Esophagus squamous epithelium (tissue), 4 donors: ENCODE results near the gene SYT14.

Source experiments
- POLR2A ChIP-seq, 4 donors: fragments of 450-650 bp; IDR thresholded peaks; one replicate each; pipeline ENCODE4 v1.6.1; 2017; ENCODE audit warnings: antibody characterized with exemption in 4 of 4, mild to moderate bottlenecking in 4 of 4, moderate library complexity in 3 of 4
- TF ChIP-seq, protein P1 (sequence below), 6 experiments: fragments of 450-650 bp in 4 of 6; fragments of 200-600 bp in 2 of 6; sonication (generic) in 2 of 6; IDR thresholded peaks; one replicate each; pipeline ENCODE4 v1.5.1; 2016 to 2019; ENCODE audit warnings: antibody characterized with exemption in 6 of 6, mild to moderate bottlenecking in 4 of 6, moderate library complexity in 4 of 6

DNA sequence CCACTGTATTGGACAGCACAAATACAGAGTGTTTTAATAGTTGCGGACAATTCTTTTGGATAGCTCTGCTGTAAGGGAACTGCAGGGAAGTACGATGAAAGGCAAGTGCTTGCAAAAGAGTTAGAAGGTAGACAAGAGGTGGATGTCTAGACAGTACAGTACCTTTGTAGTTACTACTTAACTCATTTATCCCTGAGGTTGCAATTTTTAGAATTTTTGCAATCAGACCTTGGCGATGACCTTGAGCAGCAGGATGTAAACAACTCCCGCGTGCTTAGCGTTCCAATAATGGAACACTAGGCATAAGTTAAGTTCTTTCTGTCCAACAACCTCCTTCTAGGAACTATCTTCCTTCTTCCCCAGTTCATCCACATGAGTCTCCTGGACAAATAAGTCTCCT lies 1.9 kb upstream of the SYT14 start:
- TF ChIP-seq, protein P1, sequence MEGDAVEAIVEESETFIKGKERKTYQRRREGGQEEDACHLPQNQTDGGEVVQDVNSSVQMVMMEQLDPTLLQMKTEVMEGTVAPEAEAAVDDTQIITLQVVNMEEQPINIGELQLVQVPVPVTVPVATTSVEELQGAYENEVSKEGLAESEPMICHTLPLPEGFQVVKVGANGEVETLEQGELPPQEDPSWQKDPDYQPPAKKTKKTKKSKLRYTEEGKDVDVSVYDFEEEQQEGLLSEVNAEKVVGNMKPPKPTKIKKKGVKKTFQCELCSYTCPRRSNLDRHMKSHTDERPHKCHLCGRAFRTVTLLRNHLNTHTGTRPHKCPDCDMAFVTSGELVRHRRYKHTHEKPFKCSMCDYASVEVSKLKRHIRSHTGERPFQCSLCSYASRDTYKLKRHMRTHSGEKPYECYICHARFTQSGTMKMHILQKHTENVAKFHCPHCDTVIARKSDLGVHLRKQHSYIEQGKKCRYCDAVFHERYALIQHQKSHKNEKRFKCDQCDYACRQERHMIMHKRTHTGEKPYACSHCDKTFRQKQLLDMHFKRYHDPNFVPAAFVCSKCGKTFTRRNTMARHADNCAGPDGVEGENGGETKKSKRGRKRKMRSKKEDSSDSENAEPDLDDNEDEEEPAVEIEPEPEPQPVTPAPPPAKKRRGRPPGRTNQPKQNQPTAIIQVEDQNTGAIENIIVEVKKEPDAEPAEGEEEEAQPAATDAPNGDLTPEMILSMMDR (IDR thresholded peaks at IDR 0.05), result no peak
- no peak for TF ChIP-seq POLR2A (IDR thresholded peaks at IDR 0.05)
